ENCODE data around the gene CLDN6.

The CLDN6 gene

GRCh38 chr16:3017794-3018506, at the start of gene CLDN6:
TSS of gene CLDN6 (minus strand) at chr16:3018183. CDS start at chr16:3016021, 2,162 bp downstream.
- peaks cover 53% of the 10 kb centered on the region for H3K27me3 Mint-ChIP-seq
- DNase-seq, result peak; percentile 46 to 60
- H3K4me3 Mint-ChIP-seq, result peak within 1 kb of the TSS in 1 of 2 donors; percentile 46

GRCh38 chr16:3066440-3066748, 48.4 kb upstream of the CLDN6 start:
- no peaks in the 10 kb centered on the region for H3K9me3 Mint-ChIP-seq
- no peak for ATAC-seq
- peak overlapping the region; percentile 99 for H3K27ac Mint-ChIP-seq
- H3K4me1 Mint-ChIP-seq, result peaks cover 88% of the 10 kb centered on the region
- no peak for DNase-seq
- H3K4me3 Mint-ChIP-seq, result peak overlapping the region; percentile 96 to 99
- no peaks in the 10 kb centered on the region for H3K27me3 Mint-ChIP-seq

More at GRCh38 chr16:3017794-3018506, at the start of gene CLDN6:
- no peak for ATAC-seq
- no peaks in the 10 kb centered on the region for H3K9me3 Mint-ChIP-seq
- H3K4me1 Mint-ChIP-seq, result peaks cover 52% of the 10 kb centered on the region
- no peak within 1 kb of the TSS for H3K27ac Mint-ChIP-seq

GRCh38 chr16:3065742-3066439, 47.9 kb upstream of the CLDN6 start:
- peak in 1 of 2 donors; percentile 46 for DNase-seq
- peak; percentile 10 for ATAC-seq
- H3K27ac Mint-ChIP-seq, result peak overlapping the region; percentile 99
- H3K4me3 Mint-ChIP-seq, result peak overlapping the region; percentile 96 to 99
- peaks cover 87% of the 10 kb centered on the region for H3K4me1 Mint-ChIP-seq
- H3K27me3 Mint-ChIP-seq, result no peaks in the 10 kb centered on the region
- H3K9me3 Mint-ChIP-seq, result no peaks in the 10 kb centered on the region

- peak within 1 kb of the TSS; percentile 99 for H3K27ac Mint-ChIP-seq
- peak within 1 kb of the TSS; percentile 96 to 99 for H3K4me3 Mint-ChIP-seq
- H3K27me3 Mint-ChIP-seq, result no peaks in the 10 kb centered on the region
- DNase-seq (peak in 1 of 2 donors; percentile 75), ATAC-seq (peak; percentile 61)
- peaks cover 87% of the 10 kb centered on the region for H3K4me1 Mint-ChIP-seq
- H3K9me3 Mint-ChIP-seq, result no peaks in the 10 kb centered on the region
Observed at GRCh38 chr16:3065069-3065741, 47.2 kb upstream of the CLDN6 start, which contains the start of gene IL32. TSS of gene IL32 (plus strand) at chr16:3065640. CDS start at chr16:3065812, 172 bp downstream.

GRCh38 chr16:3063625-3064386, 45.8 kb upstream of the CLDN6 start:
- H3K4me3 Mint-ChIP-seq, result peak overlapping the region; percentile 96 to 99
- DNase-seq (no peak), ATAC-seq (peak; percentile 27)
- H3K9me3 Mint-ChIP-seq, result no peaks in the 10 kb centered on the region
- H3K4me1 Mint-ChIP-seq, result peaks cover 80% of the 10 kb centered on the region
- H3K27ac Mint-ChIP-seq, result peak overlapping the region; percentile 98 to 99
- no peaks in the 10 kb centered on the region for H3K27me3 Mint-ChIP-seq

GRCh38 chr16:3062553-3062952, 44.6 kb upstream of the CLDN6 start:
- H3K9me3 Mint-ChIP-seq, result no peaks in the 10 kb centered on the region
- no peaks in the 10 kb centered on the region for H3K27me3 Mint-ChIP-seq
- no peak for DNase-seq
- H3K4me1 Mint-ChIP-seq, result peaks cover 71% of the 10 kb centered on the region
- no peak for ATAC-seq
- peak overlapping the region in 1 of 2 donors; percentile 62 for H3K27ac Mint-ChIP-seq
- H3K4me3 Mint-ChIP-seq, result no peak overlapping the region

- H3K4me1 Mint-ChIP-seq, result peaks cover 83% of the 10 kb centered on the region
Observed at GRCh38 chr16:3060339-3061127, 42.5 kb upstream of the CLDN6 start.

GRCh38 chr16:3059723-3060242, 41.8 kb upstream of the CLDN6 start:
- peak overlapping the region; percentile 93 to 95 for H3K27ac Mint-ChIP-seq
- peak overlapping the region; percentile 82 to 88 for H3K4me3 Mint-ChIP-seq
- no peaks in the 10 kb centered on the region for H3K9me3 Mint-ChIP-seq
- H3K27me3 Mint-ChIP-seq, result no peaks in the 10 kb centered on the region
- no peak for DNase-seq
- no peak for ATAC-seq
- H3K4me1 Mint-ChIP-seq, result peaks cover 83% of the 10 kb centered on the region

More at GRCh38 chr16:3060339-3061127, 42.5 kb upstream of the CLDN6 start:
- Mint-ChIP-seq H3K27me3 (no peaks in the 10 kb centered on the region), H3K4me3 (peak overlapping the region; percentile 82 to 88), H3K9me3 (no peaks in the 10 kb centered on the region), H3K27ac (peak overlapping the region; percentile 93 to 95)
- no peak for ATAC-seq
- no peak for DNase-seq

- peak overlapping the region; percentile 93 to 95 for H3K27ac Mint-ChIP-seq
- peak; percentile 92 to 93 for DNase-seq
- peak; percentile 80 for ATAC-seq
- no peaks in the 10 kb centered on the region for H3K27me3 Mint-ChIP-seq
- peaks cover 83% of the 10 kb centered on the region for H3K4me1 Mint-ChIP-seq
- no peaks in the 10 kb centered on the region for H3K9me3 Mint-ChIP-seq
- peak overlapping the region; percentile 82 to 88 for H3K4me3 Mint-ChIP-seq
Observed at GRCh38 chr16:3059041-3059722, 41.2 kb upstream of the CLDN6 start.

- Mint-ChIP-seq H3K4me1 (peaks cover 83% of the 10 kb centered on the region), H3K27ac (peak overlapping the region; percentile 22 to 62), H3K9me3 (no peaks in the 10 kb centered on the region), H3K4me3 (peak overlapping the region; percentile 82 to 88), H3K27me3 (no peaks in the 10 kb centered on the region)
- ATAC-seq (peak; percentile 57), DNase-seq (peak in 1 of 2 donors; percentile 69)
Observed at GRCh38 chr16:3058139-3059030, 40.4 kb upstream of the CLDN6 start.

- H3K27me3 Mint-ChIP-seq, result no peaks in the 10 kb centered on the region
- DNase-seq, result peak in 1 of 2 donors; percentile 40
- peak overlapping the region; percentile 41 to 93 for H3K27ac Mint-ChIP-seq
- H3K4me3 Mint-ChIP-seq, result peak overlapping the region; percentile 82 to 88
- peaks cover 77% of the 10 kb centered on the region for H3K4me1 Mint-ChIP-seq
- no peak for ATAC-seq
- H3K9me3 Mint-ChIP-seq, result no peaks in the 10 kb centered on the region
Observed at GRCh38 chr16:3057181-3058138, 39.5 kb upstream of the CLDN6 start.
